B cell (primary cell): ENCODE data around the gene PRKCA. TPM values are rescaled to one million over a fixed set of nuclear protein-coding genes. Genes with fewer than 3 reads are reported as not detected.

Experiments
- ATAC-seq: fragments of 200-7000 bp; cut with Tn5 transposase; one replicate; pipeline ENCODE4 v1.10.0; 2021; ENCODE audit warnings: low read depth, mild to moderate bottlenecking, moderate number of reproducible peaks, moderate library complexity
- CTCF ChIA-PET: fragments of 350-600 bp; sonication (Branson Sonifier 250); formaldehyde crosslinking; loops from one replicate; lab custom pipeline; 2021; ENCODE audit warnings: antibody characterized with exemption, inconsistent platforms; lab: Charles Lee
- POLR2A ChIA-PET: fragments of 350-600 bp; sonication (Branson Sonifier 250); formaldehyde crosslinking; loops from one replicate; lab custom pipeline; 2021; ENCODE audit warnings: antibody characterized with exemption; lab: Charles Lee
- DNase-seq: peaks from one replicate; pipeline ENCODE4 v3.0.0; 2013
- H2AFZ ChIP-seq: 2 replicates; pipeline ENCODE4 v1.6.1; 2012; ENCODE audit warnings: mild to moderate bottlenecking, low read depth, low read length; ENCODE audit not compliant: insufficient read depth, poor library complexity, severe bottlenecking
- H3K27ac ChIP-seq, 2 donors: 1 replicate in 1 of 2; 2 replicates in 1 of 2; pipeline ENCODE4 v1.5.1; 2012 to 2013; ENCODE audit warnings: low read length in 2 of 2, mild to moderate bottlenecking in 2 of 2, moderate library complexity in 1 of 2
- H3K27me3 ChIP-seq, 4 experiments: fragments of 200-600 bp in 1 of 4; sonication (generic) in 1 of 4; replicated peaks in 1 of 4; 1 replicate in 2 of 4; 2 replicates in 2 of 4; pipeline versions ENCODE4 v1.6.1 to v1.7.0; 2013 to 2016; ENCODE audit warnings: low read length in 3 of 4, mild to moderate bottlenecking in 2 of 4, mixed read lengths in 1 of 4, moderate library complexity in 1 of 4; ENCODE audit not compliant: insufficient read depth in 4 of 4, control insufficient read depth in 3 of 4; ENCODE audit errors: control extremely low read depth in 1 of 4
- H3K36me3 ChIP-seq, 2 experiments: replicated peaks in 1 of 2; 1 replicate in 1 of 2; 2 replicates in 1 of 2; pipeline versions ENCODE4 v1.6.1 to v1.7.1; 2013; ENCODE audit warnings: low read length in 1 of 2; ENCODE audit not compliant: insufficient read depth in 2 of 2, control insufficient read depth in 1 of 2; ENCODE audit errors: control extremely low read depth in 1 of 2, extremely low read depth in 1 of 2
- H3K4me1 ChIP-seq, 2 donors: fragments of 200-600 bp in 1 of 2; sonication (generic) in 1 of 2; 1 replicate in 1 of 2; 2 replicates in 1 of 2; pipeline versions ENCODE4 v1.5.1 to v1.6.1; 2013 to 2017; ENCODE audit warnings: low read length in 2 of 2; ENCODE audit not compliant: control insufficient read depth in 2 of 2, insufficient read depth in 2 of 2
- H3K4me2 ChIP-seq: replicated peaks from 2 replicates; pipeline ENCODE3; 2012; ENCODE audit warnings: mild to moderate bottlenecking, low read depth, low read length; ENCODE audit not compliant: poor library complexity, severe bottlenecking
- H3K4me3 ChIP-seq, 5 experiments: fragments of 200-600 bp in 1 of 5; sonication (generic) in 1 of 5; 1 replicate in 3 of 5; 2 replicates in 2 of 5; pipeline versions ENCODE4 v1.5.1 to v1.7.0; 2011 to 2016; ENCODE audit warnings: low read length in 4 of 5, mild to moderate bottlenecking in 4 of 5, low read depth in 2 of 5, control low read depth in 1 of 5, moderate library complexity in 1 of 5; ENCODE audit not compliant: insufficient read depth in 1 of 5; ENCODE audit errors: control extremely low read depth in 1 of 5, extremely low read depth in 1 of 5
- H3K79me2 ChIP-seq: fragments of 200-600 bp; sonication (generic); one replicate; pipeline ENCODE4 v1.6.0; 2016; ENCODE audit warnings: low read length; ENCODE audit not compliant: control insufficient read depth, insufficient read depth
- H3K9ac ChIP-seq: fragments of 200-600 bp; sonication (generic); 2 replicates; pipeline ENCODE4 v1.6.1; 2017; ENCODE audit warnings: mild to moderate bottlenecking, low read length, moderate library complexity
- H3K9me3 ChIP-seq, 3 donors: one replicate each; pipeline versions ENCODE4 v1.6.1 to v1.7.1; 2013; ENCODE audit warnings: low read length in 2 of 3; ENCODE audit not compliant: control insufficient read depth in 2 of 3, insufficient read depth in 1 of 3; ENCODE audit errors: control extremely low read depth in 1 of 3
- H4K20me1 ChIP-seq: 2 replicates; pipeline ENCODE4 v1.6.0; 2012; ENCODE audit warnings: mild to moderate bottlenecking, low read length; ENCODE audit not compliant: insufficient read depth, control insufficient read depth, poor library complexity, severe bottlenecking
- H3K27ac Mint-ChIP-seq: one replicate; pipeline ENCODE4 v1.8.0; 2021; ENCODE audit warnings: mixed read lengths
- H3K27me3 Mint-ChIP-seq: one replicate; pipeline ENCODE4 v1.8.0; 2021; ENCODE audit warnings: mixed read lengths
- H3K4me1 Mint-ChIP-seq: one replicate; pipeline ENCODE4 v1.8.0; 2021; ENCODE audit warnings: mixed read lengths
- H3K4me3 Mint-ChIP-seq: one replicate; pipeline ENCODE4 v1.8.0; 2021; ENCODE audit warnings: mixed read lengths
- H3K9me3 Mint-ChIP-seq: one replicate; pipeline ENCODE4 v1.8.0; 2022; ENCODE audit warnings: mixed read lengths; ENCODE audit not compliant: insufficient read depth
- CTCF ChIP-seq: fragments of 200-600 bp; IDR thresholded peaks from one replicate; pipeline ENCODE4 v1.8.0; 2022; ENCODE audit warnings: antibody characterized with exemption, mild to moderate bottlenecking
- EZH2 ChIP-seq: IDR thresholded peaks from 2 replicates; pipeline ENCODE4 v1.6.1; 2012; ENCODE audit warnings: borderline replicate concordance, low read depth, mild to moderate bottlenecking, moderate library complexity, low read length; ENCODE audit not compliant: insufficient read depth, poor library complexity, severe bottlenecking
- WGBS: methylation state at CpG from one replicate; pipeline ENCODE4 v1.1.5; 2013; ENCODE audit warnings: missing lambda C conversion rate; ENCODE audit not compliant: insufficient coverage; 5-methylcytosine and 5-hydroxymethylcytosine counted together
- intact Hi-C: fragments of 100-400 bp; cut with micrococcal nuclease; formaldehyde crosslinking; loops from one replicate; pipeline ENCODE4 v1.10.0; 2022
- polyA plus RNA-seq: library from polyadenylated mRNA; depleted of rRNA; stranded (reverse); fragments of >200 nt; gene quantifications from 2 replicates; pipeline ENCODE4 v1.2.3, GENCODE V29; 2012
- total RNA-seq, 2 donors: library from RNA; stranded (reverse); fragments of 120-200 nt in 1 of 2; gene quantifications; 1 replicate in 1 of 2; 2 replicates in 1 of 2; pipeline versions ENCODE4 v1.2.3 to v1.2.4, GENCODE V29; 2013 to 2022

Gene PRKCA
- total and polyA plus RNA-seq, 2 donors (not counting 1 experiment from before 2014, with no cell fraction given), result 0.33 to 7.7 TPM

GRCh38 chr17:66411520-66411919 lies 109.1 kb downstream of the PRKCA start:
- no peak overlapping the region for H3K4me3 Mint-ChIP-seq
- no peaks in the 10 kb centered on the region for H3K4me1 Mint-ChIP-seq

More at GRCh38 chr17:66411520-66411919, 109.1 kb downstream of the PRKCA start:
- ChIA-PET POLR2A (no interaction called here), CTCF (no interaction called here)
- no peak overlapping the region for H2AFZ ChIP-seq
- H3K4me2 ChIP-seq, result no peak overlapping the region
- no peaks in the 10 kb centered on the region for H4K20me1 ChIP-seq
- DNase-seq, result no peak
- no peaks in the 10 kb centered on the region for H3K79me2 ChIP-seq
- no peak for TF ChIP-seq EZH2
- no peak for TF ChIP-seq CTCF
- Mint-ChIP-seq H3K9me3 (no peaks in the 10 kb centered on the region), H3K27me3 (peaks cover 12% of the 10 kb centered on the region), H3K27ac (no peak overlapping the region)
- intact Hi-C loops, result no loop called here
- no peak for ATAC-seq
- no peak overlapping the region for H3K27ac ChIP-seq
- H3K9ac ChIP-seq, result no peak overlapping the region
- H3K27me3 ChIP-seq, result no peaks in the 10 kb centered on the region
- H3K4me1 ChIP-seq, result no peaks in the 10 kb centered on the region
- H3K36me3 ChIP-seq, result no peaks in the 10 kb centered on the region
- no peaks in the 10 kb centered on the region for H3K9me3 ChIP-seq
- WGBS, result 92% methylated on average over 2 of the region's 6 CpGs
- H3K4me3 ChIP-seq, result no peak overlapping the region
